WI38 (cell line): ENCODE data around the gene CFAP97.

Source experiments
- H3K4me3 ChIP-seq: 2 replicates; pipeline ENCODE4 v1.5.1; 2011; ENCODE audit warnings: low read depth, mild to moderate bottlenecking, control low read depth, low read length
- CTCF ChIP-seq: IDR thresholded peaks from 2 replicates; pipeline ENCODE4 v1.5.1; 2012; ENCODE audit warnings: low read depth, mild to moderate bottlenecking, control low read depth, low read length

The CFAP97 gene

DNA sequence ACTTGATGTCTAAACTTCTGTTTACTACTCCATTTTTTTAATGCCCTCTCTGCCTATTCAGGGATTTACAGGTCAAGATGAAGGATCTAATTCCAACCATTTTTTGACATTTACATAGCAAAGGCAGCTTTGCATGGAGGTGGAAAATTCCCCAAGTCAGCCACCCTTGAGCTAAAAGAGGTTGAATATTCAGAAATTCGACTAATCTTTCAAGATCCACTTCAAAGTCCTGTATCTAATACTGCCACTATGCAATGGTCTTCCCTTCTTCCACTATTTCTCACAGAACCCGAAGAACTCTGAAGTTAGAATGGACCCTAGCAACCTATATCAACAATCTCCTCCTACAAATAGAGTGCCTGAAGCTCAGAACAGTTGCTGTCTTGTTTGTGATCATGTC lies 21.6 kb downstream of the CFAP97 start:
- no peak overlapping the region for H3K4me3 ChIP-seq
- TF ChIP-seq CTCF, result no peak

- no peak for TF ChIP-seq CTCF
- no peak overlapping the region for H3K4me3 ChIP-seq
These were observed 24.3 kb downstream of the CFAP97 start for GRCh38 chr4:185179488-185179887.

DNA sequence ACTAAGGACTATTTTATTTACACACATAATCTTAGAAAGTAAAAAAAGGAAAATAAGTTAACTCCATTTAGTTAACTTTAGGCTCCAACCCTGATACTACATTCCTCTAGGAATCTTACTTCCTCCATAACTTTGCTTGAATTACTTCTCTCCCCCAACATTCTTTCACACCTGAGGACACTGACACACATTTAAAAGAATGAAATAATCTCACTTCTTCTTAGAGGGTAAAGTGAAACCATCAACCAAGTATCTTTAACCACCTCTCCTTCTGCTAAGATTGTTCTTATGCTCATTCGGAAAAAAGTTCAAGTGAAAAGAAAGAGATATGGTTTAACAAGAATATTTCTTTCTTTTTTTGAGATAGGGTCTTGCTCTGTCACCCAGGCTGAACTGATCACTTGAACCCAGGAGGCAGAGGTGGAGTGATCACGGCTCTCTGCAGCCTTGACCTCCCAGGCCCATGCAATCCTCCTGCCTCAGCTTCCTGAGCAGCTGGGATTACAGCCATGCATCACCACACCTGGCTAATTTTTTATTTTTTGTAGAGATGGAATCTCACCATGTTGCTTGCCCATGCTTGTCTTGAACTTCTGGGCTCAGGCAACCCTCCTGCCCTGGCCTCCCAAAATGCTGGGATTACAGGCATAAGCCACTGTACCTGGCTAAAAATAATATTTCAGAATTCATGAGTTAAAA lies 32.3 kb downstream of the CFAP97 start:
- H3K4me3 ChIP-seq, result no peak overlapping the region
- TF ChIP-seq CTCF, result no peak

DNA sequence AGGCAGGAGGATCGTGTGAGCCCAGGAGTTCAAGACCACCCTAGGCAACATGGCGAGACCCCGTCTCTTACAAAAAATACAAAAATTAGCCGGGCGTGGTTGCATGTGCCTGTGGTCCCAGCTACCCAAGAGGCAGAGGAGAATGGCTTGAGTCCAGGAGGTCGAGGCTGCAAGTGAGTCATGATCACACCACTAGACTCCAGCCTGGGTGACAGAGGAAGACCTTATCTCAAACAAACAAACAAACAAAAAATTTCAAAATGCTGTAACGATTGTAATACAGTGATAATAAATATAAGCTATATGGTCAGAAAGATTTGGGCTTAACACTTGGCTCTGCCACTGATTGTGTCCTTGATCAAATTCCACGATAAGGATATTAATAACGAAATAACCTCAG lies 36.6 kb downstream of the CFAP97 start:
- no peak overlapping the region for H3K4me3 ChIP-seq
- TF ChIP-seq CTCF, result no peak

GRCh38 chr4:185165605-185166063 lies 38.2 kb downstream of the CFAP97 start:
- TF ChIP-seq CTCF, result no peak
- H3K4me3 ChIP-seq, result no peak overlapping the region

DNA sequence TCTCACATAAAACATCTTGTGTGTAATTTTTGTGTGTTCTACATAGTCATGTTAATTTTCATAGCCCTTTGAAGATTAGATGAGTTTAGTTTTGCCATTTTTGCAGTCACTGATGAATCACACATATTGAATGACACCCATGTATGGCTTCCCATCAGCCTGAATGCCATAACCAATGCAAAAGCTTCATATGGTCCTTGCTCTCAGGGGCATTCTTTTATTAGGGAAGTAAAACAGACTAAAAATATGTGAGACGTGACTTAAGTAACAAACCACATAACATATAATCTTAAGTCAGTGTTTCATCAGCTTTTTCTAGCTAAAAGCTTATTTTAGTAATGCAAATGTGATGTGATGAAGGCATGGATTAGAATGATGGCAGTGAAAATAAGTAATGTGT lies 52.5 kb downstream of the CFAP97 start:
- TF ChIP-seq CTCF, result no peak
- H3K4me3 ChIP-seq, result no peak overlapping the region

DNA sequence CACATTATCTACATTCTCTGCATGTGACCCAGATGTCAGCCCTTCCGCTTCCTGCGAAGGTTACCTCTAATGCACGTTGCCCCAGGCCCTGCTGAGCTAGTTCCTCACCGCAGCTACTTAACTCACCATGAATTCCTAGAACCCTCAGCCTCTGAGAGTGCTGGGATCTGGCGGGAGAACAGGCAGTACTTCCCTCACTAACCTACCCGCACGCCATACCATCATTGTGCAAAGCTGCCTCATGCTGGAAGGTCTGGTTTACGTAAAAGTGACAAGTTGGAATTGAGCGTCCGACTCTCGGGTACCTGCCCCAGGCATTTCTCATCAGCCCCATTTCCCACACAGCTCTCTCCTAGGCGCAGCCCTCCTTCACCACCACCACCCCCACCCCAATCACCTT lies 54.4 kb downstream of the CFAP97 start:
- H3K4me3 ChIP-seq, result no peak overlapping the region
- TF ChIP-seq CTCF, result no peak
